Keratinocyte (primary cell): ENCODE results near the gene EXOC3. TPM values are rescaled to one million over a fixed set of nuclear protein-coding genes. Genes with fewer than 3 reads are reported as not detected.

Source experiments
- DNase-seq: peaks from one replicate; pipeline ENCODE4 v3.0.0-alpha.2; 2011; ENCODE audit warnings: low read depth, missing footprints, low spot score
- FAIRE-seq: peaks from 2 replicates; lab custom pipeline; 2011; peaks lifted over from hg19 to GRCh38; lab: Jason Lieb, UNC
- H2AFZ ChIP-seq: 2 replicates; pipeline ENCODE4 v1.6.0; 2012; ENCODE audit warnings: low read length, control low read depth, inconsistent platforms; ENCODE audit not compliant: control insufficient read depth
- H3K27ac ChIP-seq: 2 replicates; pipeline ENCODE4 v1.5.1; 2011; ENCODE audit warnings: low read length; ENCODE audit not compliant: control insufficient read depth, insufficient read depth
- H3K27me3 ChIP-seq: 3 replicates; pipeline ENCODE4 v1.6.0; 2011; ENCODE audit warnings: low read length; ENCODE audit not compliant: control insufficient read depth, insufficient read depth; ENCODE audit errors: extremely low read depth
- H3K36me3 ChIP-seq, 2 experiments: 2 replicates in 1 of 2; 3 replicates in 1 of 2; pipeline ENCODE4 v1.5.1; 2011; ENCODE audit warnings: low read length in 2 of 2, mild to moderate bottlenecking in 1 of 2; ENCODE audit not compliant: control insufficient read depth in 2 of 2, insufficient read depth in 2 of 2; ENCODE audit errors: extremely low read depth in 1 of 2
- H3K4me1 ChIP-seq: 3 replicates; pipeline ENCODE4 v1.5.1; 2011; ENCODE audit warnings: low read length; ENCODE audit not compliant: control insufficient read depth, insufficient read depth; ENCODE audit errors: extremely low read depth
- H3K4me2 ChIP-seq: 3 replicates; pipeline ENCODE4 v1.6.0; 2011; ENCODE audit warnings: low read depth, low read length; ENCODE audit not compliant: control insufficient read depth, insufficient read depth; ENCODE audit errors: extremely low read depth
- H3K4me3 ChIP-seq, 3 experiments: fragments of 200-600 bp in 1 of 3; sonication (generic) in 1 of 3; 2 replicates in 2 of 3; 3 replicates in 1 of 3; pipeline ENCODE4 v1.5.1; 2011 to 2016; ENCODE audit warnings: low read length in 3 of 3, mild to moderate bottlenecking in 3 of 3, control low read depth in 2 of 3, inconsistent platforms in 1 of 3, low read depth in 1 of 3, mixed read lengths in 1 of 3, mixed run types in 1 of 3, moderate library complexity in 1 of 3; ENCODE audit not compliant: control insufficient read depth in 2 of 3, insufficient read depth in 2 of 3; ENCODE audit errors: extremely low read depth in 1 of 3
- H3K79me2 ChIP-seq: 2 replicates; pipeline ENCODE4 v1.6.0; 2012; ENCODE audit warnings: low read length; ENCODE audit not compliant: control insufficient read depth, insufficient read depth
- H3K9ac ChIP-seq: 3 replicates; pipeline ENCODE4 v1.6.0; 2011; ENCODE audit warnings: low read length; ENCODE audit not compliant: control insufficient read depth, insufficient read depth; ENCODE audit errors: extremely low read depth
- H3K9me1 ChIP-seq: 3 replicates; pipeline ENCODE4 v1.6.0; 2011; ENCODE audit warnings: low read length; ENCODE audit not compliant: control insufficient read depth, insufficient read depth; ENCODE audit errors: extremely low read depth
- H3K9me3 ChIP-seq: 2 replicates; pipeline ENCODE4 v1.5.1; 2012; ENCODE audit warnings: low read depth, low read length; ENCODE audit not compliant: control insufficient read depth
- H4K20me1 ChIP-seq: 3 replicates; pipeline ENCODE4 v1.6.0; 2011; ENCODE audit warnings: low read length; ENCODE audit not compliant: control insufficient read depth, insufficient read depth; ENCODE audit errors: extremely low read depth
- EZH2 ChIP-seq: IDR thresholded peaks from one replicate; pipeline ENCODE4 v1.6.1; 2012; ENCODE audit warnings: inconsistent platforms, mild to moderate bottlenecking, low read length, moderate library complexity
- dilution Hi-C: fragments of 300-500 bp; cut with MboI; formaldehyde crosslinking; loops from one replicate; pipeline ENCODE4 v1.7.0; 2020; ENCODE audit warnings: low sequenced_read_pairs; ENCODE audit not compliant: extremely low pct_ligation_motif_present
- polyA plus RNA-seq, 5 experiments: library from polyadenylated mRNA; depleted of rRNA in 3 of 5; stranded (reverse) in 3 of 5; stranded (forward) in 1 of 5; unstranded in 1 of 5; fragments of >200 nt; gene quantifications; 1 replicate in 1 of 5; 2 replicates in 3 of 5; 3 replicates in 1 of 5; pipeline versions ENCODE4 v1.2.1 to v1.2.3, GENCODE V29; 2011 to 2012; ENCODE audit warnings: missing spikeins in 2 of 5, low read depth in 1 of 5, low replicate concordance in 1 of 5
- TF ChIP-seq, protein P1 (sequence below), 3 experiments: IDR thresholded peaks in 1 of 3; conservative IDR thresholded peaks in 1 of 3; optimal IDR thresholded peaks in 1 of 3; 2 replicates in 2 of 3; 3 replicates in 1 of 3; pipeline versions ENCODE3 to v1.5.1; 2011; ENCODE audit warnings: low read length in 3 of 3, mild to moderate bottlenecking in 3 of 3, moderate library complexity in 2 of 3, control low read depth in 1 of 3, inconsistent platforms in 1 of 3; ENCODE audit not compliant: insufficient read depth in 2 of 3; ENCODE audit errors: extremely low read depth in 1 of 3

The EXOC3 gene
- polyA plus RNA-seq, 1 donor (not counting 4 experiments of a cell fraction or from before 2014, with no cell fraction given) = 14.2 TPM

DNA sequence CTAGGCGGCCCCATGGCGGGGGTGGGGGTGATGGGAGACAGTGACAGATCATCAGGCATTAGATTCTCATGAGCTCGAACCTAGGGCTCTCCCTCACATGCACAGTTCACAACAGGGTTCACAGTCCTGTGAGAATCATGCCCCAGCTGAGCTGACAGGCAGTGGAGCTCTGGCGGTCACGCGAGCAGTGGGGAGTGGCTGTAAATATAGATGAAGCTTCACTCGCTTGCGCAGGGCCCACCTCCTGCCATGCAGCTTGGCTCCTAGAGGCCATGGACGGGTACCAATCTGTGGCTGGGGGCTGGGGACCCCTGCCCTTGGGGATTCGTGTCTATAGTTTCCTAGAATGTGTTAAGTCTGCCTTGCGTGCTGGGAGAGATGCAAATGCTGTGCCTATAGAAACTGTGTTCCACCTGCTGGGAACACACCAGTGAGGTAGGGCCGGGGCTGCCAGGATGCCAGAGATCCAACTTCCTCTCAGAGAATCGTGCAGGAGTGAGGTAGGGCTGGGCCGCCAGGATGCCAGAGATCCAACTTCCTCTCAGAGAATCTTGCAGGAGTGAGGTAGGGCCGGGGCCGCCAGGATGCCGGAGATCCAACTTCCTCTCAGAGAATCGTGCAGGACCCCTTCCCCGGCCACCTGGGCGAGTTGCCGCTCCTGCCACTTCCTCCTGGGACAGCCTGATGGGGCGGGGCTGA is 14.1 kb upstream of the EXOC3 start:
- Histone ChIP-seq H3K4me1 (peaks cover 7% of the 10 kb centered on the region), H3K9me1 (no peaks in the 10 kb centered on the region), H3K9ac (no peak overlapping the region), H4K20me1 (no peaks in the 10 kb centered on the region), H3K4me2 (no peak overlapping the region), H3K27ac (no peak overlapping the region), H3K4me3 (no peak overlapping the region), H3K27me3 (no peaks in the 10 kb centered on the region), H3K79me2 (no peaks in the 10 kb centered on the region), H3K9me3 (no peaks in the 10 kb centered on the region), H3K36me3 (no peaks in the 10 kb centered on the region), H2AFZ (no peak overlapping the region)
- DNase-seq (no peak), FAIRE-seq (no peak)
- dilution Hi-C loops = no loop called here
- no peak for TF ChIP-seq EZH2
- TF ChIP-seq, protein P1, sequence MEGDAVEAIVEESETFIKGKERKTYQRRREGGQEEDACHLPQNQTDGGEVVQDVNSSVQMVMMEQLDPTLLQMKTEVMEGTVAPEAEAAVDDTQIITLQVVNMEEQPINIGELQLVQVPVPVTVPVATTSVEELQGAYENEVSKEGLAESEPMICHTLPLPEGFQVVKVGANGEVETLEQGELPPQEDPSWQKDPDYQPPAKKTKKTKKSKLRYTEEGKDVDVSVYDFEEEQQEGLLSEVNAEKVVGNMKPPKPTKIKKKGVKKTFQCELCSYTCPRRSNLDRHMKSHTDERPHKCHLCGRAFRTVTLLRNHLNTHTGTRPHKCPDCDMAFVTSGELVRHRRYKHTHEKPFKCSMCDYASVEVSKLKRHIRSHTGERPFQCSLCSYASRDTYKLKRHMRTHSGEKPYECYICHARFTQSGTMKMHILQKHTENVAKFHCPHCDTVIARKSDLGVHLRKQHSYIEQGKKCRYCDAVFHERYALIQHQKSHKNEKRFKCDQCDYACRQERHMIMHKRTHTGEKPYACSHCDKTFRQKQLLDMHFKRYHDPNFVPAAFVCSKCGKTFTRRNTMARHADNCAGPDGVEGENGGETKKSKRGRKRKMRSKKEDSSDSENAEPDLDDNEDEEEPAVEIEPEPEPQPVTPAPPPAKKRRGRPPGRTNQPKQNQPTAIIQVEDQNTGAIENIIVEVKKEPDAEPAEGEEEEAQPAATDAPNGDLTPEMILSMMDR (optimal IDR thresholded peaks at IDR 0.05 in 1 of 3, IDR thresholded peaks at IDR 0.05 in 1 of 3, conservative IDR thresholded peaks at IDR 0.05 in 1 of 3; ENCODE audit: extremely low read depth in 1 of 3, insufficient read depth in 2 of 3, low read length in 3 of 3) = no peak

DNA sequence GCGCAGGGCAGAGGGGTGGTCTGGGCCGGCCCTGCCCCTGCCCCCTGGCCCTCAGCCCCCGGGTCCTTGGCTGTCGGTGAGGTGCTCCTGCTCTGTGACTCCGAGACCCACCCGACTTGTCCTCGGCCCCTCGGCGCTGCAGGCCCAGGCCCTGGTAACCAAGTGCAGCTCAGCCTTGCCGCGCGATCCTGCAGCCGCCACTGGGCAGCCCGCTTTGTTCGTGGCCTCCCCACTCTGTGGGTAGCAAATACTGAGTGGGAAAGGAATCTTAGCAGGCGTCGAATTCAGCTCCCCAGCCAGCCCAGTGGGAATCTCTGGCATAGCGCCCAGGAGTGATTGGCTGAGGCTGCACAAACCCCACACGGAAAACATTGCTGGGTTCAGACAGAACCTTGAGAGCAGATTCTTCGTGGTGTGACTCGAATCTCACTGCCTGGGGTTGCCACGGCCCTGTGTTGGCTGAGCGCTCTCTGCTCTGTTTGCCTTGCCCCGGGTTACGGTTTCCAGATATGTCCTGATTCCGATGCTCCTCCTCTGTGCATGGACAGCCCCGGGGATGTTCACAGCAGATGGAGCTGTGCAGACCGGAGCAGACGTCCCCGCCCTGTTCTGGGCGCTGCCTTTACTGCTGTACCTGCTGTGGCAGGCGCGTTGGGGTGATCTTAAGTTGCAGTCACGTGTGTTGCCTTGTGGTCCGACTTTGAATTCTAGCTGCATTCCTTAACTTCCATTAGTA is 13.4 kb upstream of the EXOC3 start:
- no peaks in the 10 kb centered on the region for H3K27me3 ChIP-seq
- dilution Hi-C loops = no loop called here
- no peak overlapping the region for H3K4me3 ChIP-seq
- FAIRE-seq (no peak), DNase-seq (no peak)
- no peaks in the 10 kb centered on the region for H4K20me1 ChIP-seq
- no peaks in the 10 kb centered on the region for H3K9me3 ChIP-seq
- no peak overlapping the region for H3K27ac ChIP-seq
- H2AFZ ChIP-seq = peak overlapping the region; percentile 49
- H3K79me2 ChIP-seq = no peaks in the 10 kb centered on the region
- TF ChIP-seq, protein P1 (optimal IDR thresholded peaks at IDR 0.05 in 1 of 3, IDR thresholded peaks at IDR 0.05 in 1 of 3, conservative IDR thresholded peaks at IDR 0.05 in 1 of 3; ENCODE audit: extremely low read depth in 1 of 3, insufficient read depth in 2 of 3, low read length in 3 of 3) = peak in 1 of 3 experiments; percentile 21
- TF ChIP-seq EZH2 = no peak
- peak overlapping the region; percentile 45 for H3K4me2 ChIP-seq
- H3K9ac ChIP-seq = no peak overlapping the region
- no peaks in the 10 kb centered on the region for H3K36me3 ChIP-seq
- peaks cover 6% of the 10 kb centered on the region for H3K4me1 ChIP-seq
- H3K9me1 ChIP-seq = no peaks in the 10 kb centered on the region
